IMR-90 (cell line): ENCODE measurements around the gene ADAM17. TPM values are rescaled to one million over a fixed set of nuclear protein-coding genes. Genes with fewer than 3 reads are reported as not detected.

Experiments
- ATAC-seq: fragments of 200-7000 bp; cut with Tn5 transposase; 2 replicates; pipeline ENCODE4 v1.9.1; 2020; ENCODE audit warnings: low read depth, mild to moderate bottlenecking, moderate library complexity
- BruUV-seq: library from RNA; stranded (reverse); fragments of 400-500 nt; replicated peaks from 2 replicates; lab custom pipeline; 2021; lab: Mats Ljungman, UMichigan
- CTCF ChIA-PET: fragments of 300-600 bp; formaldehyde crosslinking; extraction: SDS; loops from one replicate; lab custom pipeline; 2021; ENCODE audit warnings: antibody characterized with exemption; lab: Yijun Ruan, JAX
- POLR2A ChIA-PET: fragments of 300-600 bp; sonication (Branson Sonifier 250); formaldehyde crosslinking; loops from one replicate; lab custom pipeline; 2022; ENCODE audit warnings: antibody characterized with exemption; ENCODE audit not compliant: unreplicated experiment; lab: Charles Lee
- DNase-seq: peaks from one replicate; pipeline ENCODE4 v3.0.0; 2013
- H2AFZ ChIP-seq: replicated peaks from 2 replicates; pipeline ENCODE3; 2013; ENCODE audit warnings: low read length, mild to moderate bottlenecking; ENCODE audit not compliant: poor library complexity
- H2AK5ac ChIP-seq: 2 replicates; pipeline ENCODE4 v1.6.1; 2013; ENCODE audit warnings: low read depth, low read length, inconsistent platforms
- H2AK9ac ChIP-seq: replicated peaks from 2 replicates; pipeline ENCODE3; 2013; ENCODE audit warnings: mild to moderate bottlenecking, low read depth, low read length, moderate library complexity; ENCODE audit not compliant: poor library complexity
- H2BK120ac ChIP-seq: 2 replicates; pipeline ENCODE4 v1.6.1; 2013; ENCODE audit warnings: low read depth, low read length, inconsistent platforms
- H2BK15ac ChIP-seq: 3 replicates; pipeline ENCODE4 v1.6.1; 2013; ENCODE audit warnings: low read depth, low read length, inconsistent platforms
- H2BK20ac ChIP-seq: 2 replicates; pipeline ENCODE4 v1.6.1; 2013; ENCODE audit warnings: low read depth, mild to moderate bottlenecking, inconsistent platforms, low read length, moderate library complexity
- H2BK5ac ChIP-seq: 2 replicates; pipeline ENCODE4 v1.6.1; 2013; ENCODE audit warnings: mild to moderate bottlenecking, low read depth, low read length, inconsistent platforms; ENCODE audit not compliant: poor library complexity, severe bottlenecking
- H3K14ac ChIP-seq: replicated peaks from 2 replicates; pipeline ENCODE4 v1.6.1; 2013; ENCODE audit warnings: low read depth, low read length, inconsistent platforms
- H3K18ac ChIP-seq: 2 replicates; pipeline ENCODE4 v1.6.1; 2013; ENCODE audit warnings: low read depth, low read length, control low read depth
- H3K23ac ChIP-seq: 2 replicates; pipeline ENCODE4 v1.6.1; 2013; ENCODE audit warnings: low read depth, low read length, inconsistent platforms
- H3K27ac ChIP-seq: 2 replicates; pipeline ENCODE4 v1.5.1; 2013; ENCODE audit warnings: mild to moderate bottlenecking, control low read depth, low read length; ENCODE audit not compliant: insufficient read depth
- H3K27me3 ChIP-seq: 2 replicates; pipeline ENCODE4 v1.6.1; 2013; ENCODE audit warnings: low read length; ENCODE audit not compliant: control insufficient read depth, insufficient read depth
- H3K36me3 ChIP-seq: 2 replicates; pipeline ENCODE4 v1.6.1; 2013; ENCODE audit warnings: low read length, mixed read lengths; ENCODE audit not compliant: control insufficient read depth, insufficient read depth
- H3K4ac ChIP-seq: 2 replicates; pipeline ENCODE4 v1.6.1; 2013; ENCODE audit warnings: low read depth, low read length, inconsistent platforms
- H3K4me1 ChIP-seq: 2 replicates; pipeline ENCODE4 v1.6.1; 2013; ENCODE audit warnings: low read length, mixed read lengths; ENCODE audit not compliant: control insufficient read depth, insufficient read depth
- H3K4me2 ChIP-seq: 2 replicates; pipeline ENCODE4 v1.6.1; 2013; ENCODE audit warnings: low read depth, mild to moderate bottlenecking, control low read depth, low read length, moderate library complexity
- H3K4me3 ChIP-seq: 2 replicates; pipeline ENCODE4 v1.5.1; 2013; ENCODE audit warnings: low read depth, mild to moderate bottlenecking, control low read depth, low read length, moderate library complexity; ENCODE audit not compliant: insufficient read depth
- H3K56ac ChIP-seq: 2 replicates; pipeline ENCODE4 v1.6.1; 2013; ENCODE audit warnings: low read length, inconsistent platforms; ENCODE audit not compliant: insufficient read depth; ENCODE audit errors: extremely low read depth
- H3K79me1 ChIP-seq, 2 experiments: 2 replicates each; pipeline ENCODE4 v1.6.1; 2013; ENCODE audit warnings: low read length in 2 of 2, inconsistent platforms in 1 of 2, low read depth in 1 of 2
- H3K9ac ChIP-seq: 2 replicates; pipeline ENCODE4 v1.6.1; 2013; ENCODE audit warnings: low read depth, low read length, control low read depth
- H3K9me1 ChIP-seq: 2 replicates; pipeline ENCODE4 v1.6.1; 2013; ENCODE audit warnings: low read length, inconsistent platforms; ENCODE audit not compliant: insufficient read depth
- H3K9me3 ChIP-seq: 2 replicates; pipeline ENCODE4 v1.6.1; 2013; ENCODE audit warnings: low read length; ENCODE audit not compliant: control insufficient read depth, insufficient read depth
- H4K20me1 ChIP-seq: 2 replicates; pipeline ENCODE4 v1.6.1; 2013; ENCODE audit warnings: low read length, inconsistent platforms; ENCODE audit not compliant: insufficient read depth
- H4K5ac ChIP-seq: 2 replicates; pipeline ENCODE4 v1.6.1; 2013; ENCODE audit warnings: mild to moderate bottlenecking, low read depth, low read length, control low read depth
- H4K8ac ChIP-seq, 2 experiments: 2 replicates each; pipeline ENCODE4 v1.6.1; 2013; ENCODE audit warnings: low read depth in 2 of 2, low read length in 2 of 2, control low read depth in 1 of 2, inconsistent platforms in 1 of 2
- H4K91ac ChIP-seq: 2 replicates; pipeline ENCODE4 v1.6.1; 2013; ENCODE audit warnings: low read depth, low read length, inconsistent platforms; ENCODE audit not compliant: insufficient read depth
- BHLHE40 ChIP-seq: fragments of 150-350 bp; IDR thresholded peaks from 2 replicates; pipeline ENCODE4 v1.6.1; 2016; ENCODE audit warnings: mild to moderate bottlenecking, low read depth, low read length
- CEBPB ChIP-seq: IDR thresholded peaks from 2 replicates; pipeline ENCODE4 v1.6.1; 2012; ENCODE audit warnings: low read depth, low read length, improper control_type of control experiment
- CHD1 ChIP-seq: IDR thresholded peaks from 2 replicates; pipeline ENCODE4 v1.6.1; 2012; ENCODE audit warnings: low read depth, low read length, improper control_type of control experiment
- FOS ChIP-seq: fragments of 150-350 bp; IDR thresholded peaks from 2 replicates; pipeline ENCODE4 v1.6.1; 2016; ENCODE audit warnings: low read depth, low read length
- MAFK ChIP-seq: IDR thresholded peaks from 2 replicates; pipeline ENCODE4 v1.6.1; 2012; ENCODE audit warnings: low read depth, low read length, improper control_type of control experiment
- MAZ ChIP-seq: IDR thresholded peaks from 2 replicates; pipeline ENCODE4 v1.6.1; 2012; ENCODE audit warnings: low read depth, mild to moderate bottlenecking, low read length, improper control_type of control experiment, moderate library complexity, borderline replicate concordance
- MXI1 ChIP-seq: IDR thresholded peaks from 2 replicates; pipeline ENCODE4 v1.6.1; 2012; ENCODE audit warnings: low read depth, mild to moderate bottlenecking, low read length, moderate library complexity, borderline replicate concordance
- NFE2L2 ChIP-seq: fragments of 150-350 bp; IDR thresholded peaks from 2 replicates; pipeline ENCODE4 v1.6.1; 2016; ENCODE audit warnings: low read depth, mild to moderate bottlenecking, low read length
- POLR2A ChIP-seq: IDR thresholded peaks from 2 replicates; pipeline ENCODE4 v1.6.1; 2012; ENCODE audit warnings: mild to moderate bottlenecking, low read depth, low read length
- RAD21 ChIP-seq: IDR thresholded peaks from 2 replicates; pipeline ENCODE4 v1.6.1; 2012; ENCODE audit warnings: low read length, improper control_type of control experiment
- RCOR1 ChIP-seq: IDR thresholded peaks from 2 replicates; pipeline ENCODE4 v1.6.1; 2012; ENCODE audit warnings: mild to moderate bottlenecking, low read length, improper control_type of control experiment; ENCODE audit not compliant: insufficient replicate concordance
- RFX5 ChIP-seq: IDR thresholded peaks from 2 replicates; pipeline ENCODE4 v1.8.0; 2012; ENCODE audit warnings: low read depth, mild to moderate bottlenecking, low read length, moderate library complexity
- SMC3 ChIP-seq: fragments of 150-350 bp; IDR thresholded peaks from 2 replicates; pipeline ENCODE4 v1.6.1; 2016; ENCODE audit warnings: low read depth, mild to moderate bottlenecking, antibody characterized with exemption, low read length, moderate library complexity
- WGBS, 2 experiments: methylation state at CpG; one replicate each; pipeline versions ENCODE4 v1.1.5 to v1.1.7; 2013; ENCODE audit warnings: missing lambda C conversion rate in 2 of 2; ENCODE audit not compliant: insufficient read length in 1 of 2; ENCODE audit errors: extremely low coverage in 2 of 2; 5-methylcytosine and 5-hydroxymethylcytosine counted together
- dilution Hi-C: fragments of 300-500 bp; cut with HindIII; formaldehyde crosslinking; loops from one replicate; pipeline ENCODE4 v1.14.3; 2018; ENCODE audit warnings: low sequenced_read_pairs; ENCODE audit not compliant: unreplicated experiment
- in situ Hi-C: fragments of 300-500 bp; cut with MboI; formaldehyde crosslinking; loops from 3 replicates; pipeline ENCODE4 v1.14.3; 2019; ENCODE audit warnings: low sequenced_read_pairs, inconsistent platforms, mixed read lengths
- intact Hi-C: fragments of 100-400 bp; cut with micrococcal nuclease; formaldehyde crosslinking; loops from 2 replicates; pipeline ENCODE4 v1.10.0; 2022
- polyA plus RNA-seq, 3 experiments: library from polyadenylated mRNA; depleted of rRNA; stranded (reverse); fragments of >200 nt; gene quantifications; 2 replicates each; pipeline ENCODE4 v1.2.3, GENCODE V29; 2012; ENCODE audit warnings: low replicate concordance in 1 of 3
- total RNA-seq: library from RNA; depleted of rRNA; stranded (reverse); fragments of >200 nt; gene quantifications from 2 replicates; pipeline ENCODE4 v1.2.3, GENCODE V29; 2012
- TF ChIP-seq, protein P1 (sequence below): fragments of 150-350 bp; IDR thresholded peaks from 2 replicates; pipeline ENCODE4 v1.6.1; 2016; ENCODE audit warnings: low read depth, mild to moderate bottlenecking, low read length, moderate library complexity, borderline replicate concordance
- TF ChIP-seq, protein P2 (sequence below): fragments of 150-350 bp; IDR thresholded peaks from 2 replicates; pipeline ENCODE4 v1.6.1; 2017; ENCODE audit warnings: mild to moderate bottlenecking, antibody characterized with exemption, low read length, low read depth
- TF ChIP-seq, protein P3 (sequence below): conservative IDR thresholded peaks from 2 replicates; pipeline ENCODE4 v1.5.1; 2012; ENCODE audit warnings: mild to moderate bottlenecking, low read depth, low read length, improper control_type of control experiment

ADAM17 gene
- total and polyA plus RNA-seq, 2 of the 4 experiments (the other 2 are of a cell fraction) = 9.6 to 34.4 TPM

DNA sequence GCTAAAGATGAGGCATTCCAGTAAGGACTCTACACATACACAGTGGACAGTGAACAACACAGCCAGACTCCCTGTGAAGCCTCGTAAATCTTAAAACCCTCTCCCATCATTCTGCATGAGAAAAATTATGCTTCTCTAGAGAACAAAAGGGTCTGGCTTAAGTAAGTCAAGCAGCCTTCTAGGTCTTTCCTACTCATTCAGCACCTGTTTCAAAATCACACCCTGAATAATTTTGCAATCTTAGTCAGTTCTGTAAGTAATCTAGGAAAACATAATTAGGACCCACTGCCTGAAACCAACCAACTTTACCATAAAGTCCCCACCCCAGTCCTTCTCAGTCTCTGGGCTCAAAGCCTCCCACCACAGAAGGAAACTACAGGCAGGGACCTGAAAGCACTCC, 61.5 kb downstream of the ADAM17 start:
- Histone ChIP-seq H4K20me1 (no peaks in the 10 kb centered on the region), H3K36me3 (peaks cover 51% of the 10 kb centered on the region), H3K9me1 (peaks cover 8% of the 10 kb centered on the region; the same call in 1 of the 2 replicates), H3K4ac (no peak overlapping the region), H3K9ac (no peak overlapping the region), H3K56ac (no peak overlapping the region), H3K79me1 (peaks cover 9 to 31% of the 10 kb centered on the region in 2 experiments), H3K27ac (no peak overlapping the region), H2BK120ac (no peak overlapping the region), H2AK5ac (no peak overlapping the region), H2BK5ac (no peak overlapping the region), H4K91ac (no peak overlapping the region), H2AFZ (no peak overlapping the region), H3K18ac (no peak overlapping the region), H4K5ac (no peak overlapping the region), H3K4me1 (peaks cover 5% of the 10 kb centered on the region), H3K23ac (no peak overlapping the region), H2BK15ac (no peak overlapping the region), H2AK9ac (no peak overlapping the region), H3K4me3 (no peak overlapping the region), H3K27me3 (no peaks in the 10 kb centered on the region), H3K14ac (no peak overlapping the region), H4K8ac (no peak overlapping the region), H2BK20ac (no peak overlapping the region), H3K9me3 (no peaks in the 10 kb centered on the region), H3K4me2 (no peak overlapping the region)
- ChIA-PET POLR2A (no interaction called here), CTCF (no interaction called here)
- no TSS peak for BruUV-seq
- dilution Hi-C loops = no loop called here
- WGBS, 2 experiments = no CpG with 5 or more reads among the region's 1 CpG
- in situ Hi-C loops = no loop called here
- DNase-seq = no peak
- no peak for ATAC-seq
- intact Hi-C loops = no loop called here
- TF ChIP-seq CHD1 (no peak), CEBPB (no peak), NFE2L2 (no peak), SMC3 (no peak), RAD21 (no peak), FOS (no peak), RCOR1 (no peak), MAFK (no peak), RFX5 (no peak), MAZ (no peak), POLR2A (no peak), MXI1 (no peak), BHLHE40 (no peak)
- TF ChIP-seq, protein P1, sequence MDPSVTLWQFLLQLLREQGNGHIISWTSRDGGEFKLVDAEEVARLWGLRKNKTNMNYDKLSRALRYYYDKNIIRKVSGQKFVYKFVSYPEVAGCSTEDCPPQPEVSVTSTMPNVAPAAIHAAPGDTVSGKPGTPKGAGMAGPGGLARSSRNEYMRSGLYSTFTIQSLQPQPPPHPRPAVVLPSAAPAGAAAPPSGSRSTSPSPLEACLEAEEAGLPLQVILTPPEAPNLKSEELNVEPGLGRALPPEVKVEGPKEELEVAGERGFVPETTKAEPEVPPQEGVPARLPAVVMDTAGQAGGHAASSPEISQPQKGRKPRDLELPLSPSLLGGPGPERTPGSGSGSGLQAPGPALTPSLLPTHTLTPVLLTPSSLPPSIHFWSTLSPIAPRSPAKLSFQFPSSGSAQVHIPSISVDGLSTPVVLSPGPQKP = no peak
- TF ChIP-seq, protein P2, sequence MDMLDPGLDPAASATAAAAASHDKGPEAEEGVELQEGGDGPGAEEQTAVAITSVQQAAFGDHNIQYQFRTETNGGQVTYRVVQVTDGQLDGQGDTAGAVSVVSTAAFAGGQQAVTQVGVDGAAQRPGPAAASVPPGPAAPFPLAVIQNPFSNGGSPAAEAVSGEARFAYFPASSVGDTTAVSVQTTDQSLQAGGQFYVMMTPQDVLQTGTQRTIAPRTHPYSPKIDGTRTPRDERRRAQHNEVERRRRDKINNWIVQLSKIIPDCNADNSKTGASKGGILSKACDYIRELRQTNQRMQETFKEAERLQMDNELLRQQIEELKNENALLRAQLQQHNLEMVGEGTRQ = no peak
- TF ChIP-seq, protein P3, sequence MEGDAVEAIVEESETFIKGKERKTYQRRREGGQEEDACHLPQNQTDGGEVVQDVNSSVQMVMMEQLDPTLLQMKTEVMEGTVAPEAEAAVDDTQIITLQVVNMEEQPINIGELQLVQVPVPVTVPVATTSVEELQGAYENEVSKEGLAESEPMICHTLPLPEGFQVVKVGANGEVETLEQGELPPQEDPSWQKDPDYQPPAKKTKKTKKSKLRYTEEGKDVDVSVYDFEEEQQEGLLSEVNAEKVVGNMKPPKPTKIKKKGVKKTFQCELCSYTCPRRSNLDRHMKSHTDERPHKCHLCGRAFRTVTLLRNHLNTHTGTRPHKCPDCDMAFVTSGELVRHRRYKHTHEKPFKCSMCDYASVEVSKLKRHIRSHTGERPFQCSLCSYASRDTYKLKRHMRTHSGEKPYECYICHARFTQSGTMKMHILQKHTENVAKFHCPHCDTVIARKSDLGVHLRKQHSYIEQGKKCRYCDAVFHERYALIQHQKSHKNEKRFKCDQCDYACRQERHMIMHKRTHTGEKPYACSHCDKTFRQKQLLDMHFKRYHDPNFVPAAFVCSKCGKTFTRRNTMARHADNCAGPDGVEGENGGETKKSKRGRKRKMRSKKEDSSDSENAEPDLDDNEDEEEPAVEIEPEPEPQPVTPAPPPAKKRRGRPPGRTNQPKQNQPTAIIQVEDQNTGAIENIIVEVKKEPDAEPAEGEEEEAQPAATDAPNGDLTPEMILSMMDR = no peak
